Neural progenitor cell (in vitro differentiated cells): ENCODE results near the gene CEP128. TPM values are rescaled to one million over a fixed set of nuclear protein-coding genes. Genes with fewer than 3 reads are reported as not detected.

Source experiments
- DNase-seq: peaks from one replicate; pipeline ENCODE4 v3.0.0-alpha.2; 2016; ENCODE audit warnings: low spot score
- H2AFZ ChIP-seq: fragments of 200-600 bp; sonication (generic); replicated peaks from 2 replicates; pipeline ENCODE4 v1.6.1; 2016; ENCODE audit warnings: antibody characterized with exemption
- H3F3A ChIP-seq: fragments of 200-600 bp; sonication (generic); 2 replicates; pipeline ENCODE4 v1.6.1; 2016; ENCODE audit warnings: antibody characterized with exemption, low read depth
- H3K27ac ChIP-seq: fragments of 200-600 bp; sonication (generic); 2 replicates; pipeline ENCODE4 v1.5.1; 2016; ENCODE audit warnings: mild to moderate bottlenecking
- H3K27me3 ChIP-seq: fragments of 200-600 bp; sonication (generic); 2 replicates; pipeline ENCODE4 v1.6.1; 2016; ENCODE audit warnings: mild to moderate bottlenecking, moderate library complexity
- H3K36me3 ChIP-seq: fragments of 200-600 bp; sonication (generic); 2 replicates; pipeline ENCODE4 v1.5.1; 2016
- H3K4me1 ChIP-seq: fragments of 200-600 bp; sonication (generic); 2 replicates; pipeline ENCODE4 v1.6.1; 2016; ENCODE audit warnings: mixed run types
- H3K4me2 ChIP-seq: fragments of 200-600 bp; sonication (generic); 2 replicates; pipeline ENCODE4 v1.6.1; 2016
- H3K4me3 ChIP-seq: fragments of 200-600 bp; sonication (generic); 2 replicates; pipeline ENCODE4 v1.5.1; 2016
- H3K79me2 ChIP-seq: fragments of 200-600 bp; sonication (generic); 2 replicates; pipeline ENCODE4 v1.6.1; 2016; ENCODE audit warnings: low read depth
- H3K9ac ChIP-seq: fragments of 200-600 bp; sonication (generic); 2 replicates; pipeline ENCODE4 v1.6.1; 2016
- H3K9me3 ChIP-seq: fragments of 200-600 bp; sonication (generic); 2 replicates; pipeline ENCODE4 v1.5.1; 2016; ENCODE audit warnings: low read depth
- H4K20me1 ChIP-seq: fragments of 200-600 bp; sonication (generic); 2 replicates; pipeline ENCODE4 v1.6.1; 2016; ENCODE audit warnings: low read depth
- H3K27ac Mint-ChIP-seq: 3 replicates; pipeline ENCODE4 v1.8.0; 2021; ENCODE audit warnings: mixed read lengths
- H3K27me3 Mint-ChIP-seq: 2 replicates; pipeline ENCODE4 v1.8.0; 2022; ENCODE audit warnings: low read depth, mild to moderate bottlenecking, inconsistent platforms, moderate library complexity, mixed read lengths; ENCODE audit not compliant: insufficient read depth
- H3K36me3 Mint-ChIP-seq: 3 replicates; pipeline ENCODE4 v1.8.0; 2021; ENCODE audit warnings: mixed read lengths
- H3K4me1 Mint-ChIP-seq: 3 replicates; pipeline ENCODE4 v1.8.0; 2021; ENCODE audit warnings: mixed read lengths
- H3K4me3 Mint-ChIP-seq: 3 replicates; pipeline ENCODE4 v1.8.0; 2021; ENCODE audit warnings: mild to moderate bottlenecking, moderate library complexity, mixed read lengths
- H3K9me3 Mint-ChIP-seq: 3 replicates; pipeline ENCODE4 v1.8.0; 2020; ENCODE audit warnings: mixed read lengths
- EZH2 ChIP-seq: fragments of 200-600 bp; sonication (generic); IDR thresholded peaks from 2 replicates; pipeline ENCODE4 v1.6.1; 2017; ENCODE audit warnings: antibody characterized with exemption, mild to moderate bottlenecking, moderate library complexity
- EZH2phosphoT487 ChIP-seq: fragments of 200-600 bp; sonication (generic); IDR thresholded peaks from 2 replicates; pipeline ENCODE4 v1.6.1; 2017; ENCODE audit warnings: antibody characterized with exemption
- total RNA-seq: library from RNA; depleted of rRNA; stranded (reverse); fragments of >200 nt; gene quantifications from 2 replicates; pipeline ENCODE4 v1.2.3, GENCODE V29; 2015; ENCODE audit warnings: low replicate concordance
- TF ChIP-seq, protein P1 (sequence below): fragments of 200-600 bp; sonication (generic); IDR thresholded peaks from 2 replicates; pipeline ENCODE4 v1.5.1; 2017; ENCODE audit warnings: antibody characterized with exemption, mild to moderate bottlenecking

The CEP128 gene
- total RNA-seq, 1 donor from 2014 or later, result 12.1 TPM

DNA sequence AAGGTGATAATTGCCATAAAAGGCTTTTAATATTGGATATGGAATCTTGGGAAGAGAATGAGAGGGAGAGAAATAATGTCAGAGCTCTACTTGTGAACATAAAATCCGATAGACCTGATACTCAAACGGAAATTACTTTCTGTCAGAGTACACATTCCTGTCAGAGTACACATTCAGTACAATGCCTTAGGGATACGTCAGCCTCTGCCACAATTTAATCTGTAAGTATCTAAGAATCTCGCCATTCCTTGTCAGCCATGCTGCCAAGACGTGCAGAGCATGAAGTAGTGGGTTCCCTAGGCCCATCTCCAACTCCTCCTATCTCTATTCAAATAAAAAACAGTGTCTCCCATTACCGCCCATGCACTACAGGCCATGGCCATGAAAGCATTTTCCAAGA, 242.6 kb downstream of the CEP128 start:
- Histone ChIP-seq H3K9ac (no peak overlapping the region), H2AFZ (no peak overlapping the region), H3K4me3 (no peak overlapping the region), H3K79me2 (no peaks in the 10 kb centered on the region), H3K27me3 (no peaks in the 10 kb centered on the region), H3F3A (no peaks in the 10 kb centered on the region), H3K4me1 (no peaks in the 10 kb centered on the region), H3K4me2 (no peak overlapping the region), H4K20me1 (no peaks in the 10 kb centered on the region), H3K27ac (no peak overlapping the region), H3K36me3 (no peaks in the 10 kb centered on the region), H3K9me3 (no peaks in the 10 kb centered on the region)
- Mint-ChIP-seq H3K9me3 (no peaks in the 10 kb centered on the region), H3K36me3 (peaks cover 8% of the 10 kb centered on the region), H3K27ac (no peak overlapping the region), H3K4me3 (no peak overlapping the region), H3K4me1 (no peaks in the 10 kb centered on the region), H3K27me3 (no peaks in the 10 kb centered on the region)
- TF ChIP-seq EZH2, result no peak
- no peak for TF ChIP-seq EZH2phosphoT487
- TF ChIP-seq, protein P1, sequence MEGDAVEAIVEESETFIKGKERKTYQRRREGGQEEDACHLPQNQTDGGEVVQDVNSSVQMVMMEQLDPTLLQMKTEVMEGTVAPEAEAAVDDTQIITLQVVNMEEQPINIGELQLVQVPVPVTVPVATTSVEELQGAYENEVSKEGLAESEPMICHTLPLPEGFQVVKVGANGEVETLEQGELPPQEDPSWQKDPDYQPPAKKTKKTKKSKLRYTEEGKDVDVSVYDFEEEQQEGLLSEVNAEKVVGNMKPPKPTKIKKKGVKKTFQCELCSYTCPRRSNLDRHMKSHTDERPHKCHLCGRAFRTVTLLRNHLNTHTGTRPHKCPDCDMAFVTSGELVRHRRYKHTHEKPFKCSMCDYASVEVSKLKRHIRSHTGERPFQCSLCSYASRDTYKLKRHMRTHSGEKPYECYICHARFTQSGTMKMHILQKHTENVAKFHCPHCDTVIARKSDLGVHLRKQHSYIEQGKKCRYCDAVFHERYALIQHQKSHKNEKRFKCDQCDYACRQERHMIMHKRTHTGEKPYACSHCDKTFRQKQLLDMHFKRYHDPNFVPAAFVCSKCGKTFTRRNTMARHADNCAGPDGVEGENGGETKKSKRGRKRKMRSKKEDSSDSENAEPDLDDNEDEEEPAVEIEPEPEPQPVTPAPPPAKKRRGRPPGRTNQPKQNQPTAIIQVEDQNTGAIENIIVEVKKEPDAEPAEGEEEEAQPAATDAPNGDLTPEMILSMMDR, result no peak
- DNase-seq, result no peak

DNA sequence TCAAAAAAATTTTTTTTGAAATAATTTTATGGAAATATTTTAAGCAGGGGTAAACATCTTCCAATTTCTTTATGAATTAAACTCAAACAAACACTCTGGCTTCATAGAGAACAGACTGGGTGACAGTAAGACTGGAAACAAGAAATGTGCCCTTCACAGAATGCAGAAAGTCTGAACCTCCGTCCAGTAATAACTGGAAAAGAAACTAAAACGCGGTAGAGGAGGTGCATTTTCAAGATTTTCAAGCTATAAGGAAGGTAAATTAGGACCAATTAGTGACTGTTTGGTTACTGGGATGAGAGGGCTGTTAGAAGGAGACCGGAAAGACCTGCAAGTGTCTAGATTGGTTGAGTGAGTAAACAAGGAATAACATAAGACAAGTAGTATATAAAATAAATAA, 245.7 kb downstream of the CEP128 start:
- Histone ChIP-seq H3K4me2 (no peak overlapping the region), H3K79me2 (no peaks in the 10 kb centered on the region), H2AFZ (no peak overlapping the region), H3K4me1 (peaks cover 6% of the 10 kb centered on the region), H3K9ac (no peak overlapping the region), H3K27me3 (no peaks in the 10 kb centered on the region), H3K4me3 (no peak overlapping the region), H3K9me3 (no peaks in the 10 kb centered on the region), H4K20me1 (no peaks in the 10 kb centered on the region), H3K36me3 (no peaks in the 10 kb centered on the region), H3F3A (no peaks in the 10 kb centered on the region), H3K27ac (no peak overlapping the region)
- H3K27ac Mint-ChIP-seq, result no peak overlapping the region
- no peaks in the 10 kb centered on the region for H3K4me1 Mint-ChIP-seq
- no peak overlapping the region for H3K4me3 Mint-ChIP-seq
- no peaks in the 10 kb centered on the region for H3K9me3 Mint-ChIP-seq
- H3K27me3 Mint-ChIP-seq, result no peaks in the 10 kb centered on the region
- no peak for DNase-seq
- peaks cover 5% of the 10 kb centered on the region for H3K36me3 Mint-ChIP-seq
- TF ChIP-seq, protein P1, result no peak
- TF ChIP-seq EZH2phosphoT487, result no peak
- TF ChIP-seq EZH2, result no peak

- no peaks in the 10 kb centered on the region for H3K36me3 ChIP-seq
- peaks cover 5% of the 10 kb centered on the region for H3K36me3 Mint-ChIP-seq
- H3K4me2 ChIP-seq, result no peak overlapping the region
- H3F3A ChIP-seq, result no peaks in the 10 kb centered on the region
- H3K27me3 Mint-ChIP-seq, result no peaks in the 10 kb centered on the region
- no peaks in the 10 kb centered on the region for H3K79me2 ChIP-seq
- no peaks in the 10 kb centered on the region for H3K9me3 ChIP-seq
- no peak overlapping the region for H3K4me3 ChIP-seq
- no peak overlapping the region for H3K27ac Mint-ChIP-seq
- no peaks in the 10 kb centered on the region for H3K9me3 Mint-ChIP-seq
- no peaks in the 10 kb centered on the region for H3K27me3 ChIP-seq
- no peaks in the 10 kb centered on the region for H3K4me1 Mint-ChIP-seq
- H3K4me1 ChIP-seq, result peaks cover 6% of the 10 kb centered on the region
- H3K9ac ChIP-seq, result no peak overlapping the region
- H3K4me3 Mint-ChIP-seq, result no peak overlapping the region
- no peak overlapping the region for H2AFZ ChIP-seq
- DNase-seq, result no peak
- no peak overlapping the region for H3K27ac ChIP-seq
- TF ChIP-seq EZH2phosphoT487, result no peak
- no peak for TF ChIP-seq EZH2
- TF ChIP-seq, protein P1, result no peak
- no peaks in the 10 kb centered on the region for H4K20me1 ChIP-seq
Measured at GRCh38 chr14:80692903-80693302, 248.6 kb downstream of the CEP128 start.
